Right atrium auricular region (tissue), 2 donors: ENCODE data around the gene EFHD2. TPM values are rescaled to one million over a fixed set of nuclear protein-coding genes. Genes with fewer than 3 reads are reported as not detected.

Source experiments
- DNase-seq: peaks from one replicate; pipeline ENCODE4 v3.0.0-alpha.2; 2019; ENCODE audit warnings: low spot score
- H3K27ac ChIP-seq, 2 donors: fragments of 200-600 bp; sonication (generic); 1 replicate in 1 of 2; 2 replicates in 1 of 2; pipeline ENCODE4 v1.5.1; 2016 to 2019
- H3K27me3 ChIP-seq, 2 donors: fragments of 200-600 bp; sonication (generic); one replicate each; pipeline versions ENCODE4 v1.5.1 to v1.6.0; 2017 to 2019
- H3K36me3 ChIP-seq: fragments of 200-600 bp; sonication (generic); one replicate; pipeline ENCODE4 v1.5.1; 2016
- H3K4me1 ChIP-seq, 2 donors: fragments of 200-600 bp; sonication (generic); one replicate each; pipeline versions ENCODE4 v1.5.1 to v1.6.0; 2017 to 2019
- H3K4me3 ChIP-seq, 2 donors: fragments of 200-600 bp; sonication (generic); 1 replicate in 1 of 2; 2 replicates in 1 of 2; pipeline ENCODE4 v1.5.1; 2017 to 2019; ENCODE audit warnings: mild to moderate bottlenecking in 1 of 2, moderate library complexity in 1 of 2
- H3K9me3 ChIP-seq, 2 donors: fragments of 200-600 bp; sonication (generic); one replicate each; pipeline ENCODE4 v1.5.1; 2019
- total RNA-seq, 2 donors: library from RNA; depleted of rRNA; stranded (reverse); fragments of >200 nt; gene quantifications; one replicate each; pipeline ENCODE4 v1.1.0, GENCODE V29; 2016
- TF ChIP-seq, protein P1 (sequence below), 2 donors: fragments of 200-600 bp; sonication (generic); IDR thresholded peaks; one replicate each; pipeline ENCODE4 v1.5.1; 2019; ENCODE audit warnings: antibody characterized with exemption in 2 of 2

The EFHD2 gene
- total RNA-seq, 2 donors from 2014 or later: 13.7 to 23.9 TPM

DNA sequence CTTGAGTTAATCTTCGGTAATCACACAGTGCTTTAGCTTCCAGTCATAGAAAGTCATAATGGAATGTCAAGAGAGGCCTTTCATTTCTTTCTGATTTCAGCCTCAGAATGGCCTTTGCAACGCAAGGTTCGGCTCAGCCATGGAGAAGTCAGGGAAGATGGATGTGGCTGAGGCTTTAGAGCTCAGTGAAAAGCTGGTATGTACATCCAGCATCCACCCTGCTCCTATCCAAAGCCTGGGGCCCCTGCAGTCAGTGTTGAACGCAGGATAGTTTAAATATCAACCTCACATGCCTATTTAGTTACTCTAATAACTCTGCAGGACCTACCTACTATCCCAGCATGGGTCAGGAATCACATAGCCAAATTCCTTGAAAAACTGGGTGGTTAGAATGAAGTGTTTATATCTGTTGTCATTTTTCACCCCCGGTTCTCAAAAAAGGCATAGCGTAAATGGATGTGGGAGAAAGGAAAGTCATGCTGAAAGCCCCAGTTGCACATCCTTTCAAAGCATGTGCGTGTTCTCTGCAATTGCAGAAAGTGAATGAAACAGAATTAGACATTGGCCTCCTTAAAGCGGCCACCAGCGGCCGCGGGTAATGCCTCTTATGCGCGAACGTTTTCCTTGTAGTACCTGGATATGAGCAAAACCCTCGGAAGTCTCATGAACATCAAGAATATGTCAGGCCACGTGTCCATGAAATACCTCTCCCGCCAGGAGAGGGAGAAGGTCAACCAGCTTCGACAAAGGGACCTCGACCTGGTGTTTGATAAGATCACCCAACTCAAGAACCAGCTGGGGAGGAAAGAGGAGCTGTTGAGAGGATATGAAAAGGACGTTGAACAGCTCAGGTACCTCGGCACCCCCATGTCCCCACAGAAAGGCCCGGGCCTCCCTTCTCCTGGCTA lies 28.8 kb upstream of the EFHD2 start:
- Histone ChIP-seq H3K27ac (no peak overlapping the region), H3K36me3 (no peaks in the 10 kb centered on the region), H3K27me3 (no peaks in the 10 kb centered on the region), H3K4me3 (no peak overlapping the region), H3K9me3 (no peaks in the 10 kb centered on the region), H3K4me1 (peaks cover 0 to 1% of the 10 kb centered on the region in 2 donors)
- TF ChIP-seq, protein P1, sequence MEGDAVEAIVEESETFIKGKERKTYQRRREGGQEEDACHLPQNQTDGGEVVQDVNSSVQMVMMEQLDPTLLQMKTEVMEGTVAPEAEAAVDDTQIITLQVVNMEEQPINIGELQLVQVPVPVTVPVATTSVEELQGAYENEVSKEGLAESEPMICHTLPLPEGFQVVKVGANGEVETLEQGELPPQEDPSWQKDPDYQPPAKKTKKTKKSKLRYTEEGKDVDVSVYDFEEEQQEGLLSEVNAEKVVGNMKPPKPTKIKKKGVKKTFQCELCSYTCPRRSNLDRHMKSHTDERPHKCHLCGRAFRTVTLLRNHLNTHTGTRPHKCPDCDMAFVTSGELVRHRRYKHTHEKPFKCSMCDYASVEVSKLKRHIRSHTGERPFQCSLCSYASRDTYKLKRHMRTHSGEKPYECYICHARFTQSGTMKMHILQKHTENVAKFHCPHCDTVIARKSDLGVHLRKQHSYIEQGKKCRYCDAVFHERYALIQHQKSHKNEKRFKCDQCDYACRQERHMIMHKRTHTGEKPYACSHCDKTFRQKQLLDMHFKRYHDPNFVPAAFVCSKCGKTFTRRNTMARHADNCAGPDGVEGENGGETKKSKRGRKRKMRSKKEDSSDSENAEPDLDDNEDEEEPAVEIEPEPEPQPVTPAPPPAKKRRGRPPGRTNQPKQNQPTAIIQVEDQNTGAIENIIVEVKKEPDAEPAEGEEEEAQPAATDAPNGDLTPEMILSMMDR (IDR thresholded peaks at IDR 0.05): no peak
- no peak for DNase-seq

DNA sequence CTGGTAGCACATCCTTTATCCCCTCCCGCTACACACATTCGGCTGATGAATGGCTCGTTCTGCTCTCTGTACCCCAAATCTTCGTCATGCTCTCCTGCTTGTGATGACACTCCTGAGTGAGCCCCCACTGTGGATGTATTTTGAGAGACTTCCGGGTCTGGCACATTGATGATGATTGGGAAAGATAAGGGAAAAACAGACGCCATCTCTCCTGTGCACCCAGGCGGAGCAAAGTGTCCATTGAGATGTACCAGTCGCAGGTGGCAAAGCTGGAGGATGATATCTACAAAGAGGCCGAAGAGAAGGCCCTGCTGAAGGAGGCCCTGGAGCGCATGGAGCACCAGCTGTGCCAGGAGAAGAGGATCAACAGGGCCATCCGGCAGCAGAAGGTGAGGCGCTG lies 27.9 kb upstream of the EFHD2 start:
- Histone ChIP-seq H3K27me3 (no peaks in the 10 kb centered on the region), H3K4me3 (no peak overlapping the region), H3K36me3 (no peaks in the 10 kb centered on the region), H3K27ac (no peak overlapping the region), H3K9me3 (no peaks in the 10 kb centered on the region), H3K4me1 (peaks cover 0 to 9% of the 10 kb centered on the region in 2 donors)
- TF ChIP-seq, protein P1 (IDR thresholded peaks at IDR 0.05): no peak
- DNase-seq: no peak

DNA sequence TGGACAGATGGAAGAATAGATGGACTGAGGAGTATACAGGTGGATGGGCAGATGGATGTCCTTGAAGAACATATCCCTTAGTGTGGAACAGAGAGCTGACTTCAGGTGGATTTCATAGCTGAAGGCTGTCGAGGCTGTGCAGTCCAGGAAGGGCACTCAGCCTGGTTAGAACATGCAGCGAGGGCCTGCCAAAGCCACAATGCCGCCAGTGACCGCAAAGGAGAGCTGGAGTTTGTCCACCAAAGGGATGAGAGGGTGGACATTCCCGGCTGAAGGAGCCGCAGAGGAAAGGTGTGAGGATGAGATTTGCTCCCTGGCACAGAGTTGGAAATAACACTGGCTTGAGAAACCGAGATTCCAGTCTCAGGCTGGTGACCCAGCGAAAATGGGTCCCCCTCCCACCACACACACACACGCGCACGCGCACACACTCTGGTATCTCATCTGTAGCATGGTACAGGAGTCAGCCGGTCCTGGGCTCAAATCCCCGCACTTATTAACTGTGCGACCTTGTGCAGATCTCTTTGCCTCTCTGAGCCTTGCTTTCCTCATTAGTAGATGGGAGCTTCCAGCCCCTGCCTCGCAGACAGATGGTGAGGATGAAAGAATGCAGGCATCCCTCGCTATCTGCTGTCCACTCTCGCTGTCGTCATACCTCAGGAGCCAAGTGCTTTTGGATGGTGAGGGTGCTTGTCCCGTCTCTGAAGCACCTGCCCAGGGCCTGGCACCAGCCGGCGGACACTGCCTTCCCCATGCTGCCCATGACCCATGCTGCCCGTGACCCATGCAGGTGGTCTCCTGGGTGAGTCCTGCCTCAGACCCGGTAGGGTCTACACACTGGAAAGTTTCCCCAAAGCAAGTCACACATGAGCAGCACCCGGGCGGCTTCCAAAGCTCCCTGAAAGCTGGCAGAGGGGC lies 26.8 kb upstream of the EFHD2 start:
- H3K27ac ChIP-seq: no peak overlapping the region
- no peaks in the 10 kb centered on the region for H3K9me3 ChIP-seq
- H3K27me3 ChIP-seq: no peaks in the 10 kb centered on the region
- TF ChIP-seq, protein P1 (IDR thresholded peaks at IDR 0.05): no peak
- no peaks in the 10 kb centered on the region for H3K36me3 ChIP-seq
- H3K4me1 ChIP-seq: peaks cover 0 to 9% of the 10 kb centered on the region in 2 donors
- no peak overlapping the region for H3K4me3 ChIP-seq
- no peak for DNase-seq

DNA sequence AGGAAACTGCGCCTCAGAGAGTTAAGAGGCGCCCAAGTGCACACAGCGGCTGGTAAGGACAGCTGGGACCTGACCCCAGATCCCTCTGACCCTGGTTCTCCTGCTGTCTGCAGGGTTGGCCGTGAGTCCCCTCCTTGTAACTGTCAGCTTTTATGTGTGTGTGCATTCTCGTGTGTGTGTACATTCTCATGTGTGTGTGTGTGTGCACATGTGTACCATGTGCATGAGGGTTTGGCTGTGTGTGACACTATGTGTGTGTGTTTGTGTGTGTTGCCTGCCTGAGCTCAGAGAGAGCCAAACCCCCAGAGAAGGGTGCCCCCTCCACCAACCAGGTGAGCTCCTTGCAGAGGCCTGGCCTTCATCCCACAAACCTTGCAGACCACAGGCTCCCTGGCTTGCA lies 25.9 kb upstream of the EFHD2 start:
- TF ChIP-seq, protein P1 (IDR thresholded peaks at IDR 0.05): no peak
- Histone ChIP-seq H3K36me3 (no peaks in the 10 kb centered on the region), H3K27me3 (no peaks in the 10 kb centered on the region), H3K27ac (no peak overlapping the region), H3K9me3 (no peaks in the 10 kb centered on the region), H3K4me3 (no peak overlapping the region), H3K4me1 (peaks cover 0 to 9% of the 10 kb centered on the region in 2 donors)
- DNase-seq: no peak

DNA sequence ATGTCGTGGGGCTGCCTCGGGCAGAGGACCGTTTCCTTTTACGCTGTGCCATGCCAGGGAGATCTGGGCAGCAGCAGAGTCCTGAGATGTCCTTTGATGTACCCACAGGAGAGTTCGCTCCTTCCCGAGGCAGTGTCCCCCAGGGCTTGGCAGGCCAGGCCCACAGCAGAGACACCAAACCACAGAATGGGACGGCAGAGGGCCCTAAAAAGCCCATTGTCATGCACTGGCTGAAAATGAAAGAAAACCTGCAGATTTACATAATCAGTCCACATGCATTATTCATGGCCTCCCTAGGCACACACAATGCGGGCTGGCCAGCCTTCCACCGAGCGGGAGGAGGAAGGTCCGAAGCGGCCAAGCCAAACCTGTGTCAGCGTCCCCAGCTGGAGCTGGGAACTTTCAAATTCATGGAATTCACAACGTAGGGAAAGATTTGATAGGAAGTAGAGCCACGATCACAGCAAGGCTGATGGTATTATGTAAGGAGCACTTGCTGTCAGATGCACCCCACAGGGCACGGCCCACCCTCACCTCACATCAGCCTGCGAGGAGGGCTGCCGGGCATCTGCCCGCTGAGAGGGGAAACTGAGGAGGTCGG lies 25.3 kb upstream of the EFHD2 start:
- H3K4me3 ChIP-seq: no peak overlapping the region

More for the DNA sequence above, 25.3 kb upstream of the EFHD2 start:
- TF ChIP-seq, protein P1 (IDR thresholded peaks at IDR 0.05): no peak
- H3K4me1 ChIP-seq: peaks cover 0 to 9% of the 10 kb centered on the region in 2 donors
- no peaks in the 10 kb centered on the region for H3K27me3 ChIP-seq
- no peak overlapping the region for H3K27ac ChIP-seq
- H3K9me3 ChIP-seq: no peaks in the 10 kb centered on the region
- no peak for DNase-seq
- H3K36me3 ChIP-seq: no peaks in the 10 kb centered on the region
